Measurements from ENCODE around the gene RPS28. TPM values are rescaled to one million over a fixed set of nuclear protein-coding genes. Genes with fewer than 3 reads are reported as not detected.
"Not testable (repeated sequence)": the region's sequence is repeated elsewhere in the genome, so short reads cannot be mapped to it uniquely, and the experiment has no call there.

The RPS28 gene
- total and polyA plus RNA-seq, 2 donors from 2014 or later: 1,258 to 1,887 TPM

DNA sequence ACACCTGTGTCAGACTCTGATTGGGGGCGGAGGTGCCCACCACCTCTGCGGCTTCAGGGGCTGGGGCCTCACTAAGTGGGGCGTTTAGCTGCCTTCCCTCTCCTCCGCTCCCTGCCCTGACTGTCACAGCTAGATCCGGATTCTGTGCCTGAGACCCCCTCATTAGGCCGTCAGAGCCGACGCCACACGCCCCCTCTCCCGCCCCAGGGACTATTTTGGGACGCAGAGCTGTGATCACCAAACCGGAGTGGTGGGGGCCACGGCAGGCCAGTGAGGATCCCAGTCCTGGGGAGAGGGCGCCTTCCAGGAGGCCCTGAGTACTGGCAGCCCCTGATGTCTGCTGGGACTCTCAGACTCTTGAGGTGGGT lies 21.0 kb downstream of the RPS28 start:
- intact Hi-C loops (cut with DNase I): no loop called here

DNA sequence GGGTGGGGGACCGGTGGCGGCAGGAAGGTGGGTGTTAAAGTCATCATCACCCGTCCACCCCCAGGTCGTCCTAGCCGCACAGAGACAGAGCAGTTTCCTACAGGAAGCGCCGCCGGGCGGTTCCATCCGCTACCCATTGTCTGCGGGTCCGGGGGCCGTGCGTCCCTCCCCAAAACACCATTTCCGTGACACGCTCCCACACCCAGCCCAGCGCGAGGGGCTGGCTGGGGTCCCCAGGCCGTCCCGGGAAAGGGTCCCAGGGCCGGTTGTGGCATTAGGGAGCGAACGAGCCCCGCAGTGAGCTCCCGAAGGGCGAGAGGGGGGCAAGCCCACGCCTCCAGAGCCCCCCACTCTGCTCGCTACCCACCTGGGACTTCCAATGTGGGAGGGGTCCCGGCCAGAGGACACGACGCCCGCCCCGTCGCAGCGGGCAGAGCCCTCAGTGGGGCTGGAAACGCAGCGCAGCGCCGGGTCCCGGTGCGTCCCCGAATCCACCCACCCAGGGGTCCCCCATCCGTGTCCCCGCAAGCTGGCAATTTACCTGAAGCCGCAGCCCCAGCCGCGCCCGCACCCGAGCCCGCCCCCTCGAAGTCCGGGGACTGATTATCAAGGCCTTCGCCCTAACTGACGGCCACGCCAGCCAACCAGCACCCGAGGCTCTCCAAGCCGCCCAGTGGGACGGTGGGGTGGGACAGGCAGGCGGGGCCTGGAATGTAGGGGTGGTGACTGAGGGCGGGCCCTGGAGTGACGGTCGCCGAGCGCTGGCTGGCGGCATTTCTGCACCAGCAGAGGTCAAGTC lies 21.6 kb downstream of the RPS28 start, which contains the start of gene KANK3:
Gene KANK3 (minus strand): TSS at position 579 of the 799 bp plus-strand sequence. CDS start 5,434 bp downstream, outside the sequence.
- intact Hi-C loops (cut with DNase I): no loop called here

More for the DNA sequence above, 21.0 kb downstream of the RPS28 start:
- Histone ChIP-seq H3K27ac (ENCODE audit: low read depth in 2 of 2, low read length in 2 of 2) (peak overlapping the region; percentile 76 to 89), H3K36me3 (ENCODE audit: control insufficient read depth in 2 of 3, insufficient read depth in 3 of 3, low read length in 3 of 3) (no peaks in the 10 kb centered on the region), H3K4me3 (ENCODE audit: low read length in 3 of 3) (peak overlapping the region in 2 of 3 donors; percentile 29 to 46), H3K27me3 (ENCODE audit: control insufficient read depth, insufficient read depth, low read length) (peaks cover 3% of the 10 kb centered on the region), H3K4me1 (ENCODE audit: control insufficient read depth in 2 of 3, insufficient read depth in 2 of 3, low read depth in 1 of 3, low read length in 3 of 3) (peaks cover 0 to 2% (median 0%) of the 10 kb centered on the region in 3 donors), H3K9me3 (ENCODE audit: control insufficient read depth in 2 of 3, insufficient read depth in 1 of 3, low read length in 3 of 3) (no peaks in the 10 kb centered on the region), H3K9ac (ENCODE audit: low read length in 3 of 3) (peak overlapping the region in 1 of 3 donors; percentile 51)
- TF ChIP-seq, protein P1, sequence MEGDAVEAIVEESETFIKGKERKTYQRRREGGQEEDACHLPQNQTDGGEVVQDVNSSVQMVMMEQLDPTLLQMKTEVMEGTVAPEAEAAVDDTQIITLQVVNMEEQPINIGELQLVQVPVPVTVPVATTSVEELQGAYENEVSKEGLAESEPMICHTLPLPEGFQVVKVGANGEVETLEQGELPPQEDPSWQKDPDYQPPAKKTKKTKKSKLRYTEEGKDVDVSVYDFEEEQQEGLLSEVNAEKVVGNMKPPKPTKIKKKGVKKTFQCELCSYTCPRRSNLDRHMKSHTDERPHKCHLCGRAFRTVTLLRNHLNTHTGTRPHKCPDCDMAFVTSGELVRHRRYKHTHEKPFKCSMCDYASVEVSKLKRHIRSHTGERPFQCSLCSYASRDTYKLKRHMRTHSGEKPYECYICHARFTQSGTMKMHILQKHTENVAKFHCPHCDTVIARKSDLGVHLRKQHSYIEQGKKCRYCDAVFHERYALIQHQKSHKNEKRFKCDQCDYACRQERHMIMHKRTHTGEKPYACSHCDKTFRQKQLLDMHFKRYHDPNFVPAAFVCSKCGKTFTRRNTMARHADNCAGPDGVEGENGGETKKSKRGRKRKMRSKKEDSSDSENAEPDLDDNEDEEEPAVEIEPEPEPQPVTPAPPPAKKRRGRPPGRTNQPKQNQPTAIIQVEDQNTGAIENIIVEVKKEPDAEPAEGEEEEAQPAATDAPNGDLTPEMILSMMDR (IDR thresholded peaks at IDR 0.05; ENCODE audit: borderline replicate concordance, extremely low read depth, insufficient read depth): no peak
- DNase-seq (no peak), FAIRE-seq (no peak)

DNA sequence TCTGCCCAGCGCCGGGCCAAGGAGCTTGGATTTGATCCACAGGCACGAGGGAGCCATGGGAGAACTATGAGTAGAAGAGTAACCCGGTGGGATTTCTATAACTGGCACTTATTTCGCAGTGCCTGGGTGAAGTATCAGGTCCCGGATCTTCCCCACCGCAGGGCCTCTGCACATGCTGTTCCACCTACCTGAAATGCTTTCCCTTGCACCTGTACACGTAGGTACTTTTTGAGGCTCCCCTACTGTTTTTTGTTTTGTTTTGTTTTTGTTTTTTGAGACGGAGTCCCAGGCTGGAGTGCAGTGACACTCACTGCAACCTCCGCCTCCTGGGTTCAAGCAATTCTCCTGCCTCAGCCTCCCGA lies 22.2 kb downstream of the RPS28 start:
- Histone ChIP-seq H3K9me3 (ENCODE audit: control insufficient read depth in 2 of 3, insufficient read depth in 1 of 3, low read length in 3 of 3) (no peaks in the 10 kb centered on the region), H3K27ac (ENCODE audit: low read depth in 2 of 2, low read length in 2 of 2) (no peak overlapping the region), H3K27me3 (ENCODE audit: control insufficient read depth, insufficient read depth, low read length) (peaks cover 3% of the 10 kb centered on the region), H3K4me1 (ENCODE audit: control insufficient read depth in 2 of 3, insufficient read depth in 2 of 3, low read depth in 1 of 3, low read length in 3 of 3) (no peaks in the 10 kb centered on the region), H3K36me3 (ENCODE audit: control insufficient read depth in 2 of 3, insufficient read depth in 3 of 3, low read length in 3 of 3) (no peaks in the 10 kb centered on the region), H3K9ac (ENCODE audit: low read length in 3 of 3) (no peak overlapping the region), H3K4me3 (ENCODE audit: low read length in 3 of 3) (peak overlapping the region in 1 of 3 donors; percentile 61)
- FAIRE-seq (no peak), DNase-seq (no peak)
- TF ChIP-seq, protein P1 (IDR thresholded peaks at IDR 0.05; ENCODE audit: borderline replicate concordance, extremely low read depth, insufficient read depth): no peak
- intact Hi-C loops (cut with DNase I): no loop called here

More for the DNA sequence above, 21.6 kb downstream of the RPS28 start, which contains the start of gene KANK3:
- H3K27ac ChIP-seq (ENCODE audit: low read depth in 2 of 2, low read length in 2 of 2): peak within 1 kb of the TSS; percentile 89 to 91
- DNase-seq (peak; percentile 95 to 99 (median 96)), FAIRE-seq (peak; percentile 84)
- H3K4me3 ChIP-seq (ENCODE audit: low read length in 3 of 3): peak within 1 kb of the TSS in 2 of 3 donors; percentile 29 to 61
- TF ChIP-seq, protein P1 (IDR thresholded peaks at IDR 0.05; ENCODE audit: borderline replicate concordance, extremely low read depth, insufficient read depth): no peak
- no peaks in the 10 kb centered on the region for H3K36me3 ChIP-seq (ENCODE audit: control insufficient read depth in 2 of 3, insufficient read depth in 3 of 3, low read length in 3 of 3)
- H3K27me3 ChIP-seq (ENCODE audit: control insufficient read depth, insufficient read depth, low read length): peaks cover 3% of the 10 kb centered on the region
- H3K9ac ChIP-seq (ENCODE audit: low read length in 3 of 3): peak within 1 kb of the TSS in 2 of 3 donors; percentile 65
- H3K4me1 ChIP-seq (ENCODE audit: control insufficient read depth in 2 of 3, insufficient read depth in 2 of 3, low read depth in 1 of 3, low read length in 3 of 3): no peaks in the 10 kb centered on the region
- no peaks in the 10 kb centered on the region for H3K9me3 ChIP-seq (ENCODE audit: control insufficient read depth in 2 of 3, insufficient read depth in 1 of 3, low read length in 3 of 3)

DNA sequence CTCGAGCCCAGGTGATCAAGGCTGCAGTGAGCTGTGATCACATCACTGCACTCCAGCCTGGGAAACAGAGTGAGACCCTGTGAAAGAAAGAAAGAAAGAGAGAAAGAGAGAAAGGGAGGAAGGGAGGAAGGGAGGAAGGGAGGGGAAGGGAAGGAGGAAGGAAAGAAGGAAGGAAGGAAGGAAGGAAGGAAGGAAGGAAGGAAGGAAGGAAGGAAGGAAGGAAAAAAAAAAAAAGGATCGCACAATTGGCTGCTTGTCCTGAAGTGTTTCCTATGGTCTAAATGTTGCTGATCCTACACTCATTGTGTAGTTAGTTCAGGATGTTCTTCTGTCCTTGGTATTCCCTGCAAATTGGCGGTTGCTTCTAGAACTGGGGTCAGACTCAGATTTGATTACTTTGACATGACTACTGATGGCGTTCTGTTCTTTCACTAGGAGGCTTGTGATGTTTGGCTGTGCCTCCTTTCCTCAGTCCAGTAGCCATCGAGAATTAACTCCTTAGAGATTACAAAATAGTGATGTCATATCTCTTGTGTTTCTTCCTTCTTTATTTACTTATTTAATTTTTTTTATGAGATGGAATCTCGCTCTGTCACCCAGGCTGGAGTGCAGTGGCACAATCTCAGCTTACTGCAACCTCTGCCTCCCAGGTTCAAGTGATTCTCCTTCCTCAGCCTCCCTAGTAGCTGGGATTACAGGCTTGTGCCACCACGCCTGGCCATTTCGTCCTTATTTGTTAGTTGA lies 28.5 kb downstream of the RPS28 start:
- H3K4me1 ChIP-seq (ENCODE audit: control insufficient read depth in 2 of 3, insufficient read depth in 2 of 3, low read depth in 1 of 3, low read length in 3 of 3); H3K36me3 ChIP-seq (ENCODE audit: control insufficient read depth in 2 of 3, insufficient read depth in 3 of 3, low read length in 3 of 3); intact Hi-C loops (cut with DNase I); H3K27ac ChIP-seq (ENCODE audit: low read depth in 2 of 2, low read length in 2 of 2); H3K9ac ChIP-seq (ENCODE audit: low read length in 3 of 3); DNase-seq; H3K4me3 ChIP-seq (ENCODE audit: low read length in 3 of 3); FAIRE-seq; H3K9me3 ChIP-seq (ENCODE audit: control insufficient read depth in 2 of 3, insufficient read depth in 1 of 3, low read length in 3 of 3); H3K27me3 ChIP-seq (ENCODE audit: control insufficient read depth, insufficient read depth, low read length): not testable (repeated sequence)

Data from kidney (tissue), 14 donors.